AG09319 (cell line): ENCODE measurements around the gene TRPM8.
"Not testable (repeated sequence)": the region's sequence is repeated elsewhere in the genome, so short reads cannot be mapped to it uniquely, and the experiment has no call there.

Source experiments
- DNase-seq: peaks from one replicate; pipeline ENCODE4 v3.0.0-alpha.2; 2010; ENCODE audit warnings: low read depth; ENCODE audit errors: extremely low read depth
- TF ChIP-seq, protein P1 (sequence below): IDR thresholded peaks from 2 replicates; pipeline ENCODE4 v1.5.1; 2011; ENCODE audit warnings: low read depth, mild to moderate bottlenecking, inconsistent platforms, low read length, moderate library complexity

The TRPM8 gene

DNA sequence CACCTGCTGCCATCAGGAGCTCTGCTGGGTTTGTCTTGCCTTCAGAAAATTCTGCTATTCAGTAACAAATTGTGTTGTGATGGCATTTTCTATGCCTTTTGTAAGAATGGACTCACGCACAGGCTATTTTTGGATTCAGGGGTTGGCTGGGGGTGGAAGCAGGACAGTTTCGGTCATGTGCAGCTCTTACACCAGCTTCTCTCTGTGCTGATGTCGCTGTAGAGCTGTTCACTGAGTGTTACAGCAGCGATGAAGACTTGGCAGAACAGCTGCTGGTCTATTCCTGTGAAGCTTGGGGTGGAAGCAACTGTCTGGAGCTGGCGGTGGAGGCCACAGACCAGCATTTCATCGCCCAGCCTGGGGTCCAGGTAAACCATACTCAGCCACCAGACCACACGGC lies 49.2 kb downstream of the TRPM8 start:
- TF ChIP-seq, protein P1, sequence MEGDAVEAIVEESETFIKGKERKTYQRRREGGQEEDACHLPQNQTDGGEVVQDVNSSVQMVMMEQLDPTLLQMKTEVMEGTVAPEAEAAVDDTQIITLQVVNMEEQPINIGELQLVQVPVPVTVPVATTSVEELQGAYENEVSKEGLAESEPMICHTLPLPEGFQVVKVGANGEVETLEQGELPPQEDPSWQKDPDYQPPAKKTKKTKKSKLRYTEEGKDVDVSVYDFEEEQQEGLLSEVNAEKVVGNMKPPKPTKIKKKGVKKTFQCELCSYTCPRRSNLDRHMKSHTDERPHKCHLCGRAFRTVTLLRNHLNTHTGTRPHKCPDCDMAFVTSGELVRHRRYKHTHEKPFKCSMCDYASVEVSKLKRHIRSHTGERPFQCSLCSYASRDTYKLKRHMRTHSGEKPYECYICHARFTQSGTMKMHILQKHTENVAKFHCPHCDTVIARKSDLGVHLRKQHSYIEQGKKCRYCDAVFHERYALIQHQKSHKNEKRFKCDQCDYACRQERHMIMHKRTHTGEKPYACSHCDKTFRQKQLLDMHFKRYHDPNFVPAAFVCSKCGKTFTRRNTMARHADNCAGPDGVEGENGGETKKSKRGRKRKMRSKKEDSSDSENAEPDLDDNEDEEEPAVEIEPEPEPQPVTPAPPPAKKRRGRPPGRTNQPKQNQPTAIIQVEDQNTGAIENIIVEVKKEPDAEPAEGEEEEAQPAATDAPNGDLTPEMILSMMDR = no peak
- no peak for DNase-seq

DNA sequence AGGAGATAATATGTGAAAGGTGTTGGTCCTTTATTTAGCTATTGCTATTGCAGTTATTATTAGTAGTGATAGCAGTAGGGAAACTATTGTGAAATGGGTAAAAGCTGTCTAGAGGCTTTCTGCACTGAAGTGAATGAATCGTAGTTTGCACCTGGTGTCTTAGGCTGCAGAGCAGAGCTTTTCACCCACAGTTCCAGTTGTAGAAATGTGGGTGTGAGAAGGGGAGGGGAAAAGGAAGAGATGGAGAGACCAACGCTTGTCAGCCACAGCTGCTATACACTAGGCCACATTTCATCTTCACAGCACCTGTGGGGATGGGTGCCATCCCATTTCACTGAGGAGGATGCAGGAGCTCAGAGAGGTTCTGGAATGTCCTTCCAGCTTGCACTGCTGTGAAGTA lies 50.0 kb downstream of the TRPM8 start:
- TF ChIP-seq, protein P1 = no peak
- no peak for DNase-seq

DNA sequence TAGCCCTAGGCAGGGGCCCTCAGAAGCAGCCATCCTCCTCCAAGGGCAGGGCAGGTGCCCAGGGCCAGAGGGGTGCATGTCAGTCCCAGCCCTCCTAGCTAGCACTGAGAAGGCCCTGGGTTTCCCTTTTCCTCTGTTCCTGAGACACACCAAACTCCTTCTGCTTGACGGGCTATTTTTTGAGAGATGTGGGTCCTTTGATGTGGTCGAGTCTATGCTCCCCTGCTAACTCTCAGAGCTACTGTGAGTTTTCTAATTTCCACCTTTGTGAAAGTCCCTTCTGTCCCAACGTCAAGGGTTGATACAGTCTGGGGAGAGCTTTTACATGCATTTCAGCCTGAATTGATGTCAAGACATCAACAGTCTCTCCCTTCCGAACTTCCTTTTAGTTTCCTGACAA lies 51.4 kb downstream of the TRPM8 start:
- no peak for DNase-seq
- TF ChIP-seq, protein P1 = no peak

DNA sequence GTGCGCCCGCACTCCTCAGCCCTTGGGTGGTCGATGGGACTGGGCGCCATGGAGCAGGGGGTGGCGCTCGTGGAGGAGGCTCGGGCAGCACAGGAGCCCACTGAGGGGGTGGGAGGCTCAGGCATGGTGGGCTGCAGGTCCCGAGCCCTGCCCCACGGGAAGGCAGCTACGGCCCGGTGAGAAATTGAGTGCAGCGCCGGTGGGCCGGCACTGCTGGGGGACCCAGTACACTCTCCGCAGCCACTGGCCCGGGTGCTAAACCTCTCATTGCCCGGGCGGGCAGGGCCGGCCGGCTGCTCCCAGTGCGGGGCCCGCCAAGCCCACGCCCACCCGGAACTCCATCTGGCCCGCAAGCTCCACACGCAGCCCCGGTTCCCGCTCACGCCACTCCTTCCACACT lies 55.3 kb downstream of the TRPM8 start:
- DNase-seq = not testable (repeated sequence)

DNA sequence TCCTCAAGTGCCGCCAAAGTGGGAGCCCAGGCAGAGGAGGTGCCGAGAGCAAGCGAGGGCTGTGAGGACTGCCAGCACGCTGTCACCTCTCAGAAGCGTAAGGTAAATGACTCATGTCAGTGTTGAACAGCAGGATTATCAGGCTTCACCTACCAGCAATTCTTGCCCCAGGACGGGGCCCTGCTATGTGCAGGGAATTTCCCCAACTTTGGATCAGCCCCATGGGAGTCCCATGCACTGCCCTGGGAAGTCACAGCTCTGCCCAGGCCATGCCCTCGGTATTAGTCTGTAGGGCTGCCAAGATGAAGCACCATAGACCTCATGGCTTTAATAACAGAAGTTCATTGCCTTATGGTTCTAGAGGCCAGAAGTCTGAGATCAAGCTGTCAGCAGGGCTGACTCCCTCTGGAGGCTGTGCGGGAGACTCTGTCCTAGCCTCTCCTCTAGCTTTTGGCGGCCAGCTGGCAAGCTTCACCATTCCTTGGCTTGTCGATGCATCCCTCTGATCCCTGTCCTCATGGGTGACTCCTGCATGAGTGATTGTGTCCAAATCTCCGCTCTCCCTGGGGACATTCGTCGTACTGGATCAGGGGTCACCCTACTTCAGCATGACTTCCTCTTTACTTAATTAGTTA lies 55.9 kb downstream of the TRPM8 start:
- TF ChIP-seq, protein P1 = no peak
- DNase-seq = no peak

DNA sequence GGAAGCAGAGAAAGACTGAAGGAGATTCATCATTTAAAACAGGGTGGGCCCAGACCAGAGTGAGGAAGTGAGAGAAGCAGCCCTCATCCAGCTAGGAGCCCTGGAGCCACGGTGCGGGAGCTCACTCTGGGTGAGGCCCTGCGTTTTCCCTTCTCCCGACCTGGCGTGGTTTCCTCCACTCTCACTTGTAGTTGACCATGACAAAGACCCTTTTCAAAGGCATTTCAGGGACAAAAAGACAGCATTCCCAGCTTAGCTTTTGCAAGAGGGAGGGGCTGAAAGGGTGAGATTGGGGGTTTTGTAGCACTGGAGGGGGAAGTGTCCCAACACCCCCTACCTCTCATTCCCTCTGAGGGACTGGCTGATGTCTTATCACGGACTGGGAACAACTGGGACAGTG lies 56.6 kb downstream of the TRPM8 start:
- TF ChIP-seq, protein P1 = no peak
- DNase-seq = no peak

DNA sequence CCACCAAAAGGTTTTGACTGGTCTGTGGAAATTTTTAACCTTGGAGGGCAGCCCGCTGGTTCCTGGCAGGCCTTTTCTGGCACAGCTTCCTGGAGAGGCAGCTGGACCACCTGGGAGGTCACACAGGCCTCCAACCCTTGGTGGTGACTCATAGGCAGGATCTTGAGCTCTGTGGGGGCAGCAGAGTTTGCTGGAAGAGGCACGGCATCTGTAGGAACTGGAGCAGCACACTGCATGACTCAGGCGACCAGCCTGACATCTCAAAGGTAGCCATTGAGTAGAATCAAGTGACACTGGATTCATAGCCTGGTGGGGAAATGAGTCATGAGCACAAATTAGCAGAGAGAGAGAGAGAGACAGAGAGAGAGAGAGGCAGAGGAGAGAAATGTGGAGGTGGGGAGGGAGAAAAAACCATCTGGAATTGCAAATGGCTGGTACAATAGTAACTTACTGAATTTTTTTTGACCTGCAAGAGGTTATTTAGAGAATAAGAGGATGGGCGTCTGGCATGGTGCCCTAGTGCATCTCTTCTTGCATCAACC lies 57.4 kb downstream of the TRPM8 start:
- TF ChIP-seq, protein P1 = no peak
- DNase-seq = peak; percentile 66

DNA sequence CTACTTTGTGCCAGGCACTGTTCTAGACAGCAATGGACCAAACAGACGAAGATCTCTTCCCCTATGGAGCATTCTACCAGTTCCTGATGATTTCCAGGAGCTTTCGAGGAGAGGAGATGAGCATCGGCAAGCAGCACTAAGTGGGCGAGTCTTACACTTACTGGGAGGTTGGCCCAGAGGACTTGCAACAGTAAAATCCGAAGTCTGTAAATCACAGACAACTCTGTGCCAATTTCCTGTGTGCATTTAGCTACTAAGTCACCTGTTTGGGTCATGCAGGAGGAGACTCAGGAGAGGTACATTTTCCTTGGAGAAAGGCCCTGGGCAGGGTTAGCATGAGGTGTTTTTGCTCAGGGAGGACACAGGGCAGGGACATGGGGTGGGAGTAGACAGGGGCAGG lies 58.9 kb downstream of the TRPM8 start:
- TF ChIP-seq, protein P1 = no peak
- DNase-seq = no peak
